Testis (tissue), 3 donors: Measurements from ENCODE around the gene ING5. TPM values are rescaled to one million over a fixed set of nuclear protein-coding genes. Genes with fewer than 3 reads are reported as not detected.

ENCODE experiments used
- DNase-seq: peaks from one replicate; pipeline ENCODE4 v3.0.0-alpha.2; 2019
- H3K27ac ChIP-seq, 2 donors: fragments of 200-600 bp; sonication (generic); one replicate each; pipeline ENCODE4 v1.5.1; 2019
- H3K27me3 ChIP-seq: fragments of 200-600 bp; sonication (generic); one replicate; pipeline ENCODE4 v1.5.1; 2019
- H3K36me3 ChIP-seq: fragments of 200-600 bp; sonication (generic); one replicate; pipeline ENCODE4 v1.5.1; 2017; ENCODE audit warnings: low read depth; ENCODE audit errors: missing control alignments
- H3K4me1 ChIP-seq: fragments of 200-600 bp; sonication (generic); one replicate; pipeline ENCODE4 v1.5.1; 2019
- H3K4me3 ChIP-seq, 2 donors: fragments of 200-600 bp; sonication (generic); one replicate each; pipeline ENCODE4 v1.5.1; 2017 to 2019
- H3K9me3 ChIP-seq: fragments of 200-600 bp; sonication (generic); one replicate; pipeline ENCODE4 v1.5.1; 2017
- CTCF ChIP-seq, 3 experiments: fragments of 450-650 bp in 2 of 3; fragments of 200-600 bp in 1 of 3; sonication (generic) in 1 of 3; IDR thresholded peaks; one replicate each; pipeline ENCODE4 v1.5.1; 2016 to 2019; ENCODE audit warnings: antibody characterized with exemption in 3 of 3, mild to moderate bottlenecking in 2 of 3, moderate library complexity in 1 of 3
- POLR2A ChIP-seq: fragments of 450-650 bp; IDR thresholded peaks from one replicate; pipeline ENCODE4 v1.6.1; 2017; ENCODE audit warnings: antibody characterized with exemption, mild to moderate bottlenecking, moderate library complexity
- WGBS, 2 donors: methylation state at CpG; one replicate each; pipeline ENCODE4 v1.1.5; 2018; 5-methylcytosine and 5-hydroxymethylcytosine counted together
- intact Hi-C: fragments of 100-400 bp; cut with DNase I; formaldehyde crosslinking; loops from one replicate; pipeline ENCODE4 v1.15.1; 2023; ENCODE audit warnings: low total_unique reads
- polyA plus RNA-seq: library from polyadenylated mRNA; stranded (reverse); fragments of 350-450 nt; fragmentation: Illumina TruSeq; extraction: RNeasy Lipid Tissue Mini Kit (QIAGEN cat#74804); gene quantifications from one replicate; pipeline ENCODE4 v1.2.3, GENCODE V29; 2014; ENCODE audit warnings: low read depth, low replicate concordance; ENCODE audit not compliant: insufficient read depth
- total RNA-seq, 2 donors: library from RNA; depleted of rRNA; stranded (reverse); fragments of >200 nt; gene quantifications; one replicate each; pipeline ENCODE4 v1.2.3, GENCODE V29; 2016

Gene ING5
- total and polyA plus RNA-seq, 3 donors from 2014 or later = 21.5 to 56.9 (median 44.5) TPM

- no peaks in the 10 kb centered on the region for H3K4me1 ChIP-seq
- WGBS, 2 donors = 65 to 77% methylated on average over 42 to 76 of the region's 76 CpGs
- no peak for DNase-seq
- H3K9me3 ChIP-seq = no peaks in the 10 kb centered on the region
- TF ChIP-seq POLR2A = no peak
- TF ChIP-seq CTCF (IDR thresholded peaks at IDR 0.05) = no peak
- peak overlapping the region; percentile 21 to 26 for H3K4me3 ChIP-seq
- no peak overlapping the region for H3K27ac ChIP-seq
- intact Hi-C loops = no loop called here
- no peaks in the 10 kb centered on the region for H3K36me3 ChIP-seq
- H3K27me3 ChIP-seq = no peaks in the 10 kb centered on the region
These were observed 23.4 kb downstream of the ING5 start for GRCh38 chr2:241724975-241725870.

- Histone ChIP-seq H3K36me3 (no peaks in the 10 kb centered on the region), H3K4me1 (no peaks in the 10 kb centered on the region), H3K9me3 (no peaks in the 10 kb centered on the region), H3K27me3 (no peaks in the 10 kb centered on the region), H3K4me3 (no peak overlapping the region), H3K27ac (no peak overlapping the region)
- no peak for DNase-seq
- no peak for TF ChIP-seq POLR2A
- 82 to 91% methylated on average over 10 to 16 of the region's 16 CpGs for WGBS, 2 donors
- intact Hi-C loops = no loop called here
These were observed 24.6 kb downstream of the ING5 start for GRCh38 chr2:241726459-241726858.

- Histone ChIP-seq H3K4me3 (no peak overlapping the region), H3K4me1 (no peaks in the 10 kb centered on the region), H3K36me3 (no peaks in the 10 kb centered on the region), H3K27me3 (no peaks in the 10 kb centered on the region), H3K9me3 (no peaks in the 10 kb centered on the region), H3K27ac (peak overlapping the region in 1 of 2 donors; percentile 53)
- WGBS, 2 donors = 73 to 83% methylated on average over 4 to 8 of the region's 8 CpGs
- intact Hi-C loops = no loop called here
- no peak for DNase-seq
- no peak for TF ChIP-seq POLR2A
- no peak for TF ChIP-seq CTCF (IDR thresholded peaks at IDR 0.05)
These were observed 26.2 kb downstream of the ING5 start for GRCh38 chr2:241728000-241728399.

GRCh38 chr2:241728627-241729026 lies 26.8 kb downstream of the ING5 start:
- Histone ChIP-seq H3K9me3 (no peaks in the 10 kb centered on the region), H3K36me3 (no peaks in the 10 kb centered on the region), H3K27me3 (no peaks in the 10 kb centered on the region), H3K27ac (peak overlapping the region in 1 of 2 donors; percentile 53), H3K4me1 (no peaks in the 10 kb centered on the region), H3K4me3 (no peak overlapping the region)
- TF ChIP-seq CTCF (IDR thresholded peaks at IDR 0.05) (no peak), POLR2A (no peak)
- intact Hi-C loops = no loop called here
- 60 to 89% methylated on average over 4 to 19 of the region's 19 CpGs for WGBS, 2 donors
- DNase-seq = no peak

GRCh38 chr2:241729868-241730267 lies 28.0 kb downstream of the ING5 start:
- H3K36me3 ChIP-seq = no peaks in the 10 kb centered on the region
- peaks cover 5% of the 10 kb centered on the region for H3K4me1 ChIP-seq
- no peak for DNase-seq
- no peak overlapping the region for H3K27ac ChIP-seq
- WGBS, 2 donors = 93 to 96% methylated on average over 6 of the region's 6 CpGs
- no peak overlapping the region for H3K4me3 ChIP-seq
- intact Hi-C loops = no loop called here
- no peak for TF ChIP-seq POLR2A
- TF ChIP-seq CTCF (IDR thresholded peaks at IDR 0.05) = no peak
- H3K9me3 ChIP-seq = no peaks in the 10 kb centered on the region
- H3K27me3 ChIP-seq = no peaks in the 10 kb centered on the region
